NCI-H82 (cell line): ENCODE data around the gene CUZD1.

Source experiments
- DNase-seq: peaks from one replicate; lab custom pipeline; 2025; lab: John Stamatoyannopoulos, UW

CUZD1 gene

DNA sequence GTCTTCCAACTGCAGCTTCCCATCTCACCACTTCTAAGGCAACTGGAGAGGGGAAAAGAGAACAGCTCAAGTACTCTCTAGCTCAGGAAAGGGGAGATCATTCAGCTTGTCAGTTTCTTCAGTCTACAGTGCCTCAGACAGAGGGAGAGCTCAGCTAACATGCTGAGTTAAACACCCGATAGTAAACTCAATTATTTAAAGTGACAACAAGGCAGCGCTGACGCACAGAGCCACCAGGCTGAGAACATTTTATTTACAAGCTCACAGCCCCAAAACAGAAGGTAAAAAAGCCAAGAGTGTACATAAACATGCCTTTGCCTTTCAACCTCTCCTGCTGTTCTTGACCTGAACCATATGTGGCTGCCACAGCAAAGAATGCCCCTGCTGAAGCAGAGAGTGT, 10.1 kb upstream of the CUZD1 start:
- no peak for DNase-seq

DNA sequence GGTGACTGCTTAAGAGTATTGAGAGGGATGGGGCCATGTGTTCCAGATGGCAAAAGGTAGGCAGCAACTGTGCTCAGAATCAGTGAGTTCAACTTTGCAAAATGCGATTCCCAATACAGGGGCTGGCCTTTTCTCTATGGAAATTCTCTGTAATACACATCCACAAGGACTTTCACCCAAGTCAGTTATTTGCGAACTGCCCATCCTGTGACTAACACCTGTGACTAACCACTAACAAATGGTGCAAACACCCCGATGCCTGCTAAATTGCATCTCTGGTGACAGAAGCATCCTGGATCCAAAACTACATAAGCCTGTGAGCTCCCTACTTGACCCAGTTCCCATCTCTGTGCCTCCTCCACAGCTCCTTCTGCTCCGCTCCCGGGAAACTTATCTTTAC, 9.0 kb upstream of the CUZD1 start:
- no peak for DNase-seq

DNA sequence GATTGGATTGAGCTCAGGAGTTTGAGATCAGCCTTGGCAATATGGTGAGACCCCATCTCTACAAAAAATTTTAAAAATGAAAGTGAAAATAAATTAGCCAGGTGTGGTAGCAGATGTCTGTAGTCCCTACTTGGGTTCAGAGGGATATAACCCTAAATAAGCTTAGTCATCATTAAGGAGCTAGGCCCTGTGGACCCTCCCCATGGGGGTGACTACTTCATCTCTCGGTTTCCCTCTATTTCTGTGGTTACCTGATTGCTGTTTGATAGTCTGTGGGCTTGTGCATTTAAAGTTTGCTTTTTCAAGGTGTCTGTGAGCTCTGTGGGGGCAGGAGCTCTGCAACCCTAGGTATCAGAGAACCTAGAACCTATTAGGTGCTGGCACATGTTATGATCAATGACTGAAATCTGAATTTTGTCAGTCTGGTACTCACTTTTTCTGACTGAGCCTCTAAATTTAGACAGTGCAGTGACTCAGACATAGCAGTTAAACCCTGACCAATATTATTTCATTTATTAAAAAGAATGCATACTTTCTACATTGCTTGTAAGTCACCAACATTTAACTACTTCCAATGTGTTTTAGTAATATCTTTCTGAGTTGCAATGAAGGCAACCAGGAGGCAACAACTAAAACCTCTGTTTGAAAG, 8.1 kb upstream of the CUZD1 start:
- DNase-seq = no peak

DNA sequence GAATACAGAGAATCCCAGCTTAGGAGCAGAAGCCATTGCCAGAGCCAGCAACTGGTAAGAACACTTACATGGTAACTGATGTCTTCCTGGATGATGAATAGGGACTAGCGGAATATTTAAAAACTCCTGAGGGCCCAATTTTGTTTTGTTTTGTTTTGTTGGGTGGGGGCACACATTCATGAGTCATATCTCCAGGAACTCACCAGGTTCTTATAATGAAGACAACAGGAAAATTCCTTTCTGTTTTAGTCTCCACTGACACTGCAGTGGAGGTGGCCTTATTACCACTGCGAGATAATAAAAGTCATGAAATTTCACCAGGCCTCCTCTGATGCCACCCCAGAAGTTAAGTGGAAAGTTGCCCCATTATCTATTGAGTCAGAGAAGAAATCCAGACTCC, 6.6 kb upstream of the CUZD1 start:
- DNase-seq = no peak

DNA sequence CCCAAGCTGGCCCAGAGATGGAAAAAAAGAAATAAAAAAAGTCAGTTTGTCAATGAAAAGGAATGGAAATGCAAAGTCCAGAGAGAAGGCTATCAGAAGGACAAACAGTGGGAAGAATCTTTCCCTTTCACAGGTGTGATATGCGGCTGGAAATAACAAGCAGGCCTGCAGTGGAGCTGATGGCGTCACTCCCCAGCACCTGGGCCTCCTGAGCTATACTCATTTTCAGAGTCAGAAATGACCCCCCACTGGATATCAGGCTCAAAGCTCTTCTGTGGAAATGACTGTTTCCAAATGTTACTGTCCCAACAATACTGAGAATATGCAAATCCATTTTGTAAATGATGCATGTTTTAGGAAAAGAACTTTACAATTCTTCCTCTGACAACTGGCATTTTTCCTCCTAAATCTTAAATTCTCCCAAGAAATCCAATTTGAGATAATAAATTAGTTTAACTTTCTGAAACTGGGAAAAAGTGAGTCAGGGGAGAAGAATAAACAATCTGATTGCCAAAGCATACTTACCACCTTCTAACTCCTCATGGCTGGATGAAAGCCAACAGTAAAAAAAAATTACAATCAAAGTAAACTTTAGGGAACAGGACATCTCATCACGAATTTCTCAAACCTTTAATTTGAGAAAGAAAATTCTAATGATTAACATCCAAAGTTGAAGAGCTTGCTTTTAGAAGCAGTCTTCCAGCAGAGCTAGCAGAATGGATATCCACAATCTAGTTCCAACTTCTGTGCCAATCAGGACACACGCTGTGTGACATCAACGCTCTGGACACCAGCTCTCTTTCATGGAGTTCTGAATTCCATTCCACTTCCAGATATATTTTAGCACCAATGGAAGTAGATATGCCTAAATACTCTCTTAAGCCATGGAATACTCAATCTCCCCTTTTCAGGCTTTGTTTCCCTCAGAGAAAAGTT, 5.3 kb upstream of the CUZD1 start:
- DNase-seq = no peak

DNA sequence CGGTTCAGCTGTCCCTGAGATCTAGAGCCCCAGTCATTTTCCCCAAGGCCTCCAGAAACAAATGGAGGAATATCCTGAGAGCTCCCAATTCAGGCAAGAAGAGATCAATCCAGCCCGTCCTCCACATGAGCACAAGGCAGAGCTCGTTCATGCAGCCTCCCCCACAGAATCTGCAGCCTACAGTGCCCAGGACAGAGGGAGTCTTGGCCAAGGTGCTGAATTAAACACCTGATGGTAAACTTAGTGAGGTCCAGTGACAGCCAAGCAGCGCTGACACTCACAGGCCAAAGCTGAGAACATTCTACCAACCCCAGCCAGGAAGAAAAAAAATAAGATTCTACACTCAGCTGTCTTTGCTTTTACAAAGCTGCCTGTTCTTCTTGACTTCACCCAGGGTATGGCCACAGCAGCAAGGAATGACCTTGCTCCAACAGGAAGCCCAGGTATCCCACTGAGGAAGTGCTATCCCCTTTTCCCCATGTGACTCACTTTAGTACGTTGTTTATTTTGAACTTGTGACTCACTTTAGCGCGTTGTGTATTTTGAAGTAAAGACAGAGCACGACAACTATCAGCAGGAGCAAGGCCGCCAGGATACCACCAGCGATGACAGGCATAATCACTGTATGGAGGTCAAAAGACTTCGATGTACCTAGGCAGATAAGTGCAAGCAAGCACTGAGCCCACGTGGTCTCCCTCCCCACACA, 4.4 kb upstream of the CUZD1 start:
- DNase-seq = no peak

DNA sequence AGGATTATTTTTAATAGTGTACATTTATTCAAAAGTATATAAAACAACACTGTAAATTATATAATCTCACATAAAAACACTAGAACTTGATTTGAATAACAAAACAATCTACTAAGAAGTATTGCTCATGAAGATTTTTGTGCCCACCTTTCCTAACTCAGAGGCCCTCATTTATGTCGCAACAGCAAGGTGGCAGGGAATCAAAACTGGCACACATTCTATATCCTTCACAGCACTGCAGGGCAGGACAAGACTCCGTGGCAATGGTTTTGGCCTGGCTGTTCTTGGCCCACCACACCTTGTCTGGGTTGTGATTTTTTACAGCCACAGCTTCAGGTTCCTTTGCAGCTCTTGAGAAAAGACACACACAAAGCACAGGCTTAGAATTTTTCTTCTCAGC, 3.4 kb upstream of the CUZD1 start:
- DNase-seq = no peak

DNA sequence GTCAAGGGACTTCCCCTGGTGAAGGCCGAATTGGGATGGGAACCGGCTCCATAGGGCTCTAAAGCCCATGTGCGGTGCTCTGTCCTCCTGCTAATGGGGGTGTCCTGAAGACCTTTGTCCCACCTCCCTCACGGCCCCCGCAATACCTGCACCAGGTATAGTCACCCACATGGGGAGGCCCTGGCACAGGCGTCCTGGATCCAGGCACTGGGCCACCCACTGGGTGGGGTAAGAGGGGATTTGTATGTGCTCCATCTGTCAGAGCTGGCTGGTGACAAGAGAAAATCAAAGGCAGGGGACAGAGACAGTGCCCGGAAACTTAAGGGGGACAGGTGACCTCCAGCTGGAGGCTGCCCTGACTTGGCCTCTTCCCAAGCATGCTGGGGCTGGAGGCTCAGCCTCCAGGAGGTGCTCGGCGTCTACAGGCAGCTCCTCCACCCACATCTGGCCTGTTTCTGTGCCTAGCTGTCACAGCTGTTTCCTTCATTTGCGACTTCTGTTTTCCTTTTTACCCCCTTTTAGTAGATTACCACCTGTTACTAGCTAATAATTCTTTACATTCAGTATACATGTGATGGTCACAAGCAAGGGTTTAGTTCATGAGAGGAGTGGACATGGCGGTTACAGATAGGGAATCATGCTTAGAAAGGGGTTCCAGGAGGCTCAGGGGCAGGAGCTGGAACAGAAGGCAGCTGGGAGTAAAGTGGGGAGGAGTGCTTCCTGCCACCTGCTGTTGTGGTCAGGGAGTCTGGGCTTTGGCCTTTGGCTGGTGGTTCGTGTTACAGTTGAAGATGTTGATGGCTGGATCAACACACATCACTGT, 2.3 kb upstream of the CUZD1 start:
- peak; percentile 70 for DNase-seq

DNA sequence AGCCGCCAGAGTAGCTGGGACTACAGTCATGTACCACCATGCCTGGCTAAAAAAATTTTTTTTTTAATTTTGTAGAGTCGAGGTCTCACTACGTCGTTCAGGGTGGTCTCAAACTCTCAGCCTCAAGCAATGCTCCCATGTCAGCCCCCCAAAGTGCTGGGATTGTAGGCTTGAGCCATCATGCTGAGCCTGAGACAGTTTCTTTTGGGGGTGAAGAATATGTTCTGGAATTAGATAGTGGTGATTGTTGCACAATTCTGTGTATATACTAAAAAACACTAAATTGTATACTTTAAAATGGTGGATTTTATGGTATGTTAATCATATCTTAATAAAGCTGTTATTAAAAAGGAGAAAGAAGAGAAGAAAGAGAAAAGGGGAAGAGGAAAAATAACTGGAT, 1.5 kb downstream of the CUZD1 start:
- no peak for DNase-seq

DNA sequence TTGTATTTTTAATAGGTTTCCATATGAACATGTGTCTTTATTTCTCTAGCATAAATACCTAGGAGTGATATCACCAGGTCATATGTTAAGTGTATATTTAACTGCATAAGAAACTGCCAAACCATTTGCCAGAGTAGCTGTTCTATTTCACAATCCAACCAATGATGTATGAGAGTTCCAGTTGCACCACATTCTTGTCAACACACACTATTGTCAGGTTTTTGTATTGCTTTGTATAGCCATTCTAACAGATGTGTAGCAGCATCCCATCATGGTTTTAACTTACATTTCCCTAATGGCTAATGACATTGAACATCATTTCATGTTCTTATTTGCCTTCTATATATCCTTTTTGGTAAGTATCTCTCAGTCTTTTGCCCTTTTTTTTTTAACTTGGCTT, 4.1 kb downstream of the CUZD1 start:
- DNase-seq = no peak

DNA sequence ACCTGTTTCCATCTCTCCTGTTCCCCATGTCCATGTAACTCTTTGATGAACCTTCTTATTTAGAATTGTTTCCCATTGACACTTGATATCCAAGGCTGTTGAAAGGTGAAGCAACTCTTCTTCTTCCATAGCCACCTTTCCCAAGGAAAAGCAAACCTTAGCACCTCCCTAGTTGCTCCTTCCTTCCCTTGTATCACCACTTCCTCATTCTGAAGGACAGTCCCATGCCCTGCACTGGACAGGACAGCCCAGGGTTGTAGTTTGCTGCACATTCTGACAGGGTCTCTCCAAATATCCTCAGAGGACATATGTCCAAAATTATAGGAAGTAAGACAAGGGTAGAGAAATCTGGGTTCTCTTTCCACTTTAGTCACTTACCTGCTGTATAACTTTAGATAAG, 6.2 kb downstream of the CUZD1 start:
- DNase-seq = no peak

DNA sequence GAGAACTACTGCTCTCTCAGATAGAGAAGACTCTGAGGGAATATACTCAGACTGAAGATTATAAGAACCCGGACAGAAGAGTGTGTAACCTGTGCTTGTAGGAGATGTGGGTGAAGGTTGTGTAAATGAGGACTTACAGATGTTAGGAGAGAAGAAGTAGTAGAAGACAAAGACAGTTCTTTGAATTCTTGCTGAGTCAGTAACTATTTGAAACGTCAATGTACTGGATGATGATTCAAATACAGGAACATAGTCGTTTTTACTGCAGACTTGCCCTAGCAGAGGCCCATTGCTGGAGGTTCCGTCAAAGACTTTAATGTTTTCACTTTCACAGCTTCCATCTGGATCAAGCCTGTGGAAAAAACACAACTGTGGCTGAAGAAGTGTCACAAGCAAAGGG, 6.8 kb downstream of the CUZD1 start:
- no peak for DNase-seq

DNA sequence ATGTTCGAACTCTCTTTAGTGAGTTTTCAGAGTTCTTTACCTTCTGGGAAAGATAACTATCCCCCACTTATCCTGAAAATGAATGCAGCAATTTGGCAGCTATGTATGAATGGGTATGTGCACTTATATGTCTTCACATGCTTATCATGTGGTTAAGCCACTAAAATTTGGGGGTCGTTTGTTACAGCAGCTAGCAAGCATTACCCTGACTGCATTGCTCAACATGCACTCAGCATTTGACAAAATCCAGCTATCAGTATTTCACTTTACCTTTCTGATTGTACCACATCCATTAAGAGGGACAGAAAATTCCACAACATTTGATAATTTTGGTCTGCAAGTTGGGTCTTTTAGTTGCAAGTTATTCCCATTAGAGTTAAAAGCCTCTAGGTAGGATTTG, 9.7 kb downstream of the CUZD1 start:
- DNase-seq = no peak

DNA sequence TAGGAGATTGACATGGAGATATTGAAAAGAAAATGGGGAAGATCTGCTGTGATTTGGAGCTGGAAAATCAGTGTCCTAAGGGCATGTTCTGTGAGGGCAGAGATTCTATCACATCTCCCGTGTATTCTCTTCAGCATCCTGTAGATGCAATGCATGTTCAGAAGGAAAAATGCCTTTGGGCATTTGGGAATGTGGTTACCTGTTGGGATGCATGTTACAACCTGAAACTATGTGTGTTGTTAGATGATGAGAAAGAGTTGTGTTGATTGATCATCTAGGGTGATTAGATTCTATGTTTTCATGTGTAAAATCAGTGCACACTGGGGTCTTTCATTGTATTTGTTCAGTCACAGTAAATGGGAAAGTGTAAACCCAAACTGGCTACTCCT, 14.7 kb downstream of the CUZD1 start:
- DNase-seq = no peak

DNA sequence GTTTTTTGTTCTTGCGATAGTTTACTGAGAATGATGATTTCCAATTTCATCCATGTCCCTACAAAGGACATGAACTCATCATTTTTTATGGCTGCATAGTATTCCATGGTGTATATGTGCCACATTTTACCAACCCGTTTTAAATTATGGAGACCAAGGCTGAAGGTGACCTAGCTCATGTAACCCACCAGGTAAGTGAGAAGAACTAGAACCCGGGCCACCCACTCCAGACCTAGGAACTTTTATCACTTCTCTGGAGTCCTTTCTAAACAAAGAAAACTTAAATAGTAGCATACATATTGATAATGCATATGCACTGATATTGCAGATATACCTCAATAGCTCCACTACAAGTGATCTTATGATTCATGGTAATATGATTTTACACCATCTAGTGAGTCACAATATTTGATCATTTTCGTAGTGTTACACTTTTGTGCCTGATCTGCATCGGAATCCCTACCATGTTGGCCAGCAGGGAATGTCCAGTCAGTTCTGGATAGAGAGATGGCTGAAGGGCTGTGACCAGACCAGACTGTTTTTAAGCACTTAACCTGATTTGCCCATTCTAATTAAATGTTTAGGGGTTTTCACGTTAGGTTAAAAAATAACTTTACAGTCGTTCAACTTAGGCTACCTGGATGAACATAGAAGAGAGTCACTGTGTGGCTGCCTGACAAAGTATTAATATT, 15.2 kb downstream of the CUZD1 start:
- DNase-seq = no peak

DNA sequence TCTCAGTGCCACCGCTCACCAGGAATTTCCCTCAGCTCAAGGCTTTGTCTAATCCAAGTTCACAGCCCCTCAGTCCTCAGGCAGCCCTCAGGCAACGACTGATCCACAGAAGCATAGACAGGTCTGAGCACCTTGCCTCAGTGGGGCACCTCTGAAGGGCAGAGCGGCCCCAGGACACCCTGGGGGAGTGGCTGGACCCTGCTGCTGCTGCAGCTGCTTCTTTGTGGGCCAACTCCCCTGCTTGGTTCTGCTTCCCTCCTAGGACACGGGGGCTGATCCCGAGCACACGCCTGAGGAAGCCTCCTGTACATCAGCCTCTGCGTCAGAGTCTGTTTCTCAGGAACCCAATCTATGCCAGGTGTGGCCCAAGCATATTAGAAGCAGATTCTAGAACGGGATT, 16.2 kb downstream of the CUZD1 start:
- DNase-seq = no peak

DNA sequence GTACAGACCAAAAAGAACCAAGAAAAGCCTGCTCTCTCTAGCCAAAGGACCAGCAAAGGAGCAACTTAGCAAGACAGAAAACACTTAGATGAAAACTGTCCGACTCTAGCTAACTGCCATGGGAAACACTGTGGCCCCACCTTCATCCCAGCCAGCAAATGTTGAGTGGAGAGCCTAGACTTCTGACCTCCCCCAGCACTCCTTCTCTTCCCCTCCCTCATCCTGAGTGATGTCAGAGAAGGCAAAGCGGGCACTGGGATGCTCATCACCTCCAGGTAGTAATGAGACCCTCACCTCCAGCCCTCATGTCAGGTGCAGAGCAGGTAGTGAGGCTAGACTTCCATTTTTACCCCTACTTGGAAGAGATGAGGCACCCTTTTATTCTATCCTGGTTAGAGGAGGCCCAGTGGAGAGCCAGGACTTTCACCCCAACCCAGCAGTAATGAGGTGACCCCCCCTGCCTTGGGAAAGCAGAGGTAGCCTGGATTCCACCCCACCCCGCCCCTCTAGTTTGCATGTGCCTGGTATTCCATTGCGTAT, 16.9 kb downstream of the CUZD1 start:
- no peak for DNase-seq

DNA sequence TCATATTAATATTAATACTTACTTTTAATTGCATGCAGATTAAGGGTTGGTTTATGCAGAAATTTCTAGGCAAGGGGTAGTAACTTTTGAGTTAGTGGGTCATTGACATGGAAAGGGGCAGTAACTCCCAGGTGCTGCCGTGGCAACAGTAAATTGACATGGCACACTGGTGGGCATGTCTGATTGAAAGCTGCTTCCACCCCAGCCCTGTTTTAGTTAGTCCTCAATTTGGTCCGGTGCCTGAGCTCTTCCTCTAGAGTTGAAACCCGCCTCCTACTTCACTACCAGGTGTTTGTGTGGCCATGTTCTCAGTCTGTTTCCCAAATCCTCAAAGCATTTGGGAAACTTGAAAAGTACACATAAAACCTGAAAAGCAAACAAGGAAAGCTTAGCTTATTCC, 18.4 kb downstream of the CUZD1 start:
- no peak for DNase-seq

DNA sequence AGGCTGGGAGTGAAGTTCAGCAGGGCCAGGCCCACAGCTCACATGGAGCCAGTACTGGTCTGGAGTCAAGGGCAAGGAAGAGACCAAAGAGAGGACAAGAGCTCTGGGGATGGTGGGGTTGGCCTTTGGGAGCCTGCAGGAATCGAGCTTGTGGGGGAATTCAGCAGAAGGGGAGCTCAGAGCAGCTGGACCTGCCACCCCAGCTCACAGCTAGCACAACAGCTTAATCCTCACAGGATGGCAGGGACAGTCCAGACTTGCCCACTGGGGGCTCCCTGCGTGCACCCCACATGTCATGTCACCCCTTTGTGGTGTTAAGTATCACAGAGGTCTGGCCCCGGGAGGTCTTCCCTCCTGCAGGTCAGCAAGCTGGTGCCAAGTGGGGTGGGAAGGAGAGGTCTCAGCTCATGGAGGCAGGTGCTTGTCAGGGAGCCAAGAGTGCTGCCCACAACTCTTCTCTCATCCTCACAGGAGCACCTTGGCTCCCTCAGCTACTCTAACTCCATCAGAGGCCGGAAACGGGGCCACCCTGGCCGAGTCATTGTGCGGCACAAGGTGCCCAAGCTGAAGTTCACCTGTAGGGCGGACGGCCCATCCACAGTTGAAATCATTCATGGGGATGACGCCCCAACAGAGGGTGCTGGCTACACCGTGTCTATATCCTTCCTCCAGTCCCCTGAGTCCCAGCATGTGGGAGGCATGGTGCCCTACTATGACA, 22.5 kb downstream of the CUZD1 start:
- DNase-seq = no peak

DNA sequence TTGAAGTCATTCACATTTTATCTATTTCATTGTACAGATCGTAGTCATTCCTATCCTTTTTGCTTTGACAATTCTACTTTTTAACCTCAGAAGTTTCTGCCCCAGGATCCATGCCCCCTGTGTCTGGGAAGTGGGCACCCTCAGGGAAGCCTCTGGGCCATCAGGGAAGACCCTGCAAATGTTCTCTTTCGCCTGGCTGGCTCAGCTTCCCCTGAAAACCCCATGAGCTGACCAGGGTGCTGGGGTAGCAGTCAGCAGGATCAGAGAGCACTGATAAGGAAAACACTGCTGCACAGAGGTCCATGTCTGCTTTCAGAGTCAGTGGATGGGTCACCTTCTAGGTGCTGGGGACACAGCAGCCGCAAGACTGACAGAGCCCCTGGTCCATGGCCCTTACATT, 23.8 kb downstream of the CUZD1 start:
- no peak for DNase-seq

DNA sequence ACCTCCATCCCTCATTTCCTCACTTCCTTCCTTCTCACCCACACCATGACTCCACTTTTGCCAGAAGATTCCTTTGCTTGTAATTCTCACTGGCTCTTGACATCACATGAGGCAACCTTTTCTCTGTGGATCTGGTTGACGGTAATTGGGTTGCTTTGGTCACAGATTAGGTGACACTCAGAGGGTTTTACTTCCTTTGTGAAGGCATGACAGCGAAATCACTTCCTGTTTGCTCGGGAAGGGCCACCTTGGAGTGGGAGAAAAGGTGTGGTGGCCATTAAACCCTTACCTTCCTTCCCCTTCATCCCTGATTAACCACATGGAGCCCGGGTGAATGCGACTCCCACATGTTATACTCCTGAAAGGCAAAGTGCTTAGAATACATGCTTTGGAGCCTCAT, 30.2 kb downstream of the CUZD1 start:
- DNase-seq = no peak
